A673 (cell line): ENCODE results near the gene BID.

Experiments used
- CTCF ChIP-seq: fragments of 300-800, 200-600 bp; sonication (generic); conservative IDR thresholded peaks from 2 replicates; pipeline ENCODE4 v1.5.1; 2017; ENCODE audit warnings: low read depth, mild to moderate bottlenecking, antibody characterized with exemption, low read length, moderate library complexity, mixed read lengths
- EZH2 ChIP-seq: fragments of 200-600 bp; sonication (generic); IDR thresholded peaks from 2 replicates; pipeline ENCODE4 v1.6.1; 2017; ENCODE audit warnings: borderline replicate concordance, low read depth, mild to moderate bottlenecking, mixed read lengths, antibody characterized with exemption, low read length; ENCODE audit not compliant: poor library complexity, severe bottlenecking

GRCh38 chr22:17742527-17742902 lies 31.8 kb downstream of the BID start:
- no peak for TF ChIP-seq EZH2
- TF ChIP-seq CTCF, result peak; percentile 74
